Hepatocyte (in vitro differentiated cells): ENCODE results near the gene KDM4C. TPM values are rescaled to one million over a fixed set of nuclear protein-coding genes. Genes with fewer than 3 reads are reported as not detected.
A peak's percentile ranks its signal among the peaks of the same experiment; 100 is the strongest.

Experiments
- DNase-seq: peaks from one replicate; pipeline ENCODE4 v3.0.0-alpha.2; 2016; ENCODE audit warnings: low spot score
- H2AFZ ChIP-seq: fragments of 200-600 bp; sonication (generic); 2 replicates; pipeline ENCODE4 v1.6.0; 2016; ENCODE audit warnings: antibody characterized with exemption, mild to moderate bottlenecking
- H3K27ac ChIP-seq: fragments of 200-600 bp; sonication (generic); 2 replicates; pipeline ENCODE4 v1.5.1; 2016; ENCODE audit warnings: mild to moderate bottlenecking
- H3K27me3 ChIP-seq: fragments of 200-600 bp; sonication (generic); 2 replicates; pipeline ENCODE4 v1.6.1; 2016
- H3K36me3 ChIP-seq: fragments of 200-600 bp; sonication (generic); replicated peaks from 2 replicates; pipeline ENCODE4 v1.5.1; 2016; ENCODE audit warnings: low read depth; ENCODE audit not compliant: insufficient read depth
- H3K4me1 ChIP-seq: fragments of 200-600 bp; sonication (generic); 2 replicates; pipeline ENCODE4 v1.5.1; 2016; ENCODE audit warnings: mild to moderate bottlenecking, moderate library complexity; ENCODE audit not compliant: insufficient read depth
- H3K4me2 ChIP-seq: fragments of 200-600 bp; sonication (generic); 2 replicates; pipeline ENCODE4 v1.6.0; 2016
- H3K4me3 ChIP-seq: fragments of 200-600 bp; sonication (generic); 2 replicates; pipeline ENCODE4 v1.5.1; 2016; ENCODE audit warnings: mild to moderate bottlenecking
- H3K79me2 ChIP-seq: fragments of 200-600 bp; sonication (generic); 2 replicates; pipeline ENCODE4 v1.6.0; 2017; ENCODE audit warnings: mild to moderate bottlenecking
- H3K9me2 ChIP-seq: fragments of 200-600 bp; sonication (generic); replicated peaks from 2 replicates; pipeline ENCODE4 v1.6.0; 2017; ENCODE audit warnings: mild to moderate bottlenecking; ENCODE audit not compliant: insufficient read depth
- H3K9me3 ChIP-seq: fragments of 200-600 bp; sonication (generic); 2 replicates; pipeline ENCODE4 v1.5.1; 2016; ENCODE audit warnings: low read depth, mild to moderate bottlenecking
- H4K20me1 ChIP-seq: fragments of 200-600 bp; sonication (generic); 2 replicates; pipeline ENCODE4 v1.6.0; 2016; ENCODE audit warnings: mild to moderate bottlenecking; ENCODE audit not compliant: insufficient read depth, poor library complexity, severe bottlenecking
- CTCF ChIP-seq: fragments of 200-600 bp; sonication (generic); IDR thresholded peaks from 2 replicates; pipeline ENCODE4 v1.5.1; 2016; ENCODE audit warnings: antibody characterized with exemption, mild to moderate bottlenecking; ENCODE audit not compliant: poor library complexity
- EZH2 ChIP-seq: fragments of 200-600 bp; sonication (generic); IDR thresholded peaks from 2 replicates; pipeline ENCODE4 v1.6.1; 2016; ENCODE audit warnings: antibody characterized with exemption, mild to moderate bottlenecking, borderline replicate concordance
- EZH2phosphoT487 ChIP-seq: fragments of 200-600 bp; sonication (generic); IDR thresholded peaks from one replicate; pipeline ENCODE4 v1.6.1; 2018; ENCODE audit warnings: antibody characterized with exemption, mild to moderate bottlenecking, low read depth, moderate library complexity; ENCODE audit not compliant: unreplicated experiment, severe bottlenecking
- WGBS: methylation state at CpG from one replicate; pipeline ENCODE4 v1.1.6; 2016; ENCODE audit warnings: low lambda C conversion rate; ENCODE audit errors: missing lambda C conversion rate; 5-methylcytosine and 5-hydroxymethylcytosine counted together
- polyA plus RNA-seq: library from polyadenylated mRNA; unstranded; fragments of >200 nt; fragmentation: Nextera tagmentation; extraction: Ambion mirVana; gene quantifications from 2 replicates; pipeline ENCODE4 v1.2.1, GENCODE V29; 2016
- total RNA-seq: library from RNA; depleted of rRNA; stranded (reverse); fragments of >200 nt; gene quantifications from 2 replicates; pipeline ENCODE4 v1.2.3, GENCODE V29; 2014

Gene KDM4C
- total and polyA plus RNA-seq, 2 experiments from 2014 or later = 16.1 to 28.7 TPM

- H3K27me3 ChIP-seq = no peaks in the 10 kb centered on the region
- TF ChIP-seq CTCF (no peak), EZH2 (no peak), EZH2phosphoT487 (no peak)
- no peaks in the 10 kb centered on the region for H3K36me3 ChIP-seq
- H2AFZ ChIP-seq = peak overlapping the region; percentile 65
- DNase-seq = no peak
- H3K4me3 ChIP-seq = peak overlapping the region; percentile 86
- H3K79me2 ChIP-seq = peaks cover 43% of the 10 kb centered on the region
- 2% methylated on average over 10 of the region's 35 CpGs for WGBS
- peak overlapping the region; percentile 96 for H3K27ac ChIP-seq
- no peaks in the 10 kb centered on the region for H3K9me2 ChIP-seq
- peak overlapping the region; percentile 88 for H3K4me2 ChIP-seq
- H3K9me3 ChIP-seq = no peaks in the 10 kb centered on the region
- no peaks in the 10 kb centered on the region for H3K4me1 ChIP-seq
- H4K20me1 ChIP-seq = peaks cover 3% of the 10 kb centered on the region
Observed at GRCh38 chr9:6758248-6758497, 400 bp downstream of the KDM4C start.

- WGBS = 2% methylated on average over 39 of the region's 42 CpGs
- no peaks in the 10 kb centered on the region for H3K4me1 ChIP-seq
- peak; percentile 75 for DNase-seq
- H3K9me2 ChIP-seq = no peaks in the 10 kb centered on the region
- H3K79me2 ChIP-seq = peaks cover 47% of the 10 kb centered on the region
- no peak for TF ChIP-seq CTCF
- no peak for TF ChIP-seq EZH2
- TF ChIP-seq EZH2phosphoT487 = no peak
- peak overlapping the region; percentile 86 for H3K4me3 ChIP-seq
- H3K9me3 ChIP-seq = no peaks in the 10 kb centered on the region
- H3K27me3 ChIP-seq = no peaks in the 10 kb centered on the region
- H3K27ac ChIP-seq = peak overlapping the region; percentile 96
- H2AFZ ChIP-seq = peak overlapping the region; percentile 65
- H3K36me3 ChIP-seq = no peaks in the 10 kb centered on the region
- H4K20me1 ChIP-seq = peaks cover 3% of the 10 kb centered on the region
- peak overlapping the region; percentile 88 for H3K4me2 ChIP-seq
Observed at GRCh38 chr9:6758498-6759184, 868 bp downstream of the KDM4C start.

GRCh38 chr9:6759185-6759977 is 1.6 kb downstream of the KDM4C start:
- Histone ChIP-seq H2AFZ (peak overlapping the region; percentile 65), H3K4me2 (peak overlapping the region; percentile 88), H4K20me1 (peaks cover 3% of the 10 kb centered on the region), H3K36me3 (no peaks in the 10 kb centered on the region), H3K9me2 (no peaks in the 10 kb centered on the region), H3K79me2 (peaks cover 55% of the 10 kb centered on the region), H3K4me3 (peak overlapping the region; percentile 86), H3K27me3 (no peaks in the 10 kb centered on the region), H3K27ac (peak overlapping the region; percentile 96), H3K9me3 (no peaks in the 10 kb centered on the region), H3K4me1 (no peaks in the 10 kb centered on the region)
- no peak for TF ChIP-seq EZH2phosphoT487
- no peak for TF ChIP-seq CTCF
- TF ChIP-seq EZH2 = no peak
- 26% methylated on average over 27 of the region's 27 CpGs for WGBS
- peak; percentile 65 for DNase-seq
